ENCODE results near the gene PEX13.

Gene PEX13

DNA sequence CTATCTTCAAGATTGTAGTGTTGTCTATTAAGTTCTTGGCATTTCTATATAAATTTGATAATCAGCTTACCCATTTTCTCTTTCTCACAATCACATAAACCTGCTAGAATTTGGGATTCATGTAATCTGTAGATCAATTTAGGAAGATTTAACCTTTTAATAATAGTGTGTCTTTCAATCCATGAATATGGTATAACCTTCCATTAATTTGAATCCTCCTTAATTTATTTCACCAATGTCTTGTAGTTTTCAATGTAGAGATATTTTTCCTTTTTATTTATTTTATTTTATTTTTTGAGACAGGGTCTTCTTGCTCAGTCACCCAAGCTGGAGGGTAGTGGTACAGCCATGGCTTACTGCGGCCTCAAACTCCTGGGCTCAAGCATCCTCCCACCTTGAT is 68.4 kb downstream of the PEX13 start:
- DNase-seq: no peak

- DNase-seq: no peak
These were observed 72.3 kb downstream of the PEX13 start for GRCh38 chr2:61089797-61090196.

DNA sequence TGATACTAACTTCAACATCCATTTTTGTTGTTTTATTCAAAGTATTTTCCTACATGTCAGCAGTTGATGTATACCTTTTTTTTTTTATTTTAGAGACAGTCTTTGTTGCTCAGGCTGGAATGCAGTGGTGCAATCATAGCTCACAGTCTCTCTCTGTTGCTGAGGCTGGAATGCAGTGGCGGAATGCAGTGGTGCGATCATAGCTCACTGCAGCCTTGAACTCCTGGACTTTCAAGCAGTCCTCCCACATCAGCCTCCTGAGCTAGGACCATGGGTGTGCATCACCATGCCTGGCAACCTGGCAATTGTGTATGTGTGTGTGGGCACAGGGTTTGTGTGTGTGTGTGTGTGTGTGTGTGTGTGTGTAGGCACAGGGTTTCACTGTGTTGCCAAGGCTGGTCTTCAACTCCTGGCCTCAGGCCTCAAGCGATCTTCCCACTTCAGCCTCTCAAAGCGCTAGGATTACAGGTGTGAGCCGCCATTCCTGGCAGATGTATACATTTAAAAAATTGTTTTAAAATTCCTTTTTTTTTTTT is 72.9 kb downstream of the PEX13 start:
- DNase-seq: no peak

DNA sequence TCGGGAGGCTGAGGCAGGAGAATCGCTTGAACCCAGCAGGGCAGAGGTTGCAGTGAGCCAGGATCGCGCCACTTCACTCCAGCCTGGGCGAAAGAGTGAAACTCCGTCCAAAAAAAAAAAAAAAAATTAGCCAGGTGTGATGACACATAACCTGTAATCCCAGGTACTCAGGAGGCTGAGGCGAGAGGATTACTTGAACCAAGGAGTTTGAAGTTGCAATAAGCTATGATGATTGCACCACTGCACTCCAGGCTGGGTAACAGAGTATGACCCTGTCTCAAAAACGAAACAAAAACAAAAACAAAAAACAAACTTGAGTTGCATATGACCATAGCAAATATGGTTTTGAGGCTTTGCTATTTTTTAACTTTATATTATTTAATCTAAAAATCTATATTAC is 74.0 kb downstream of the PEX13 start:
- no peak for DNase-seq

GRCh38 chr2:61096438-61096837 is 78.9 kb downstream of the PEX13 start:
- DNase-seq: no peak

DNA sequence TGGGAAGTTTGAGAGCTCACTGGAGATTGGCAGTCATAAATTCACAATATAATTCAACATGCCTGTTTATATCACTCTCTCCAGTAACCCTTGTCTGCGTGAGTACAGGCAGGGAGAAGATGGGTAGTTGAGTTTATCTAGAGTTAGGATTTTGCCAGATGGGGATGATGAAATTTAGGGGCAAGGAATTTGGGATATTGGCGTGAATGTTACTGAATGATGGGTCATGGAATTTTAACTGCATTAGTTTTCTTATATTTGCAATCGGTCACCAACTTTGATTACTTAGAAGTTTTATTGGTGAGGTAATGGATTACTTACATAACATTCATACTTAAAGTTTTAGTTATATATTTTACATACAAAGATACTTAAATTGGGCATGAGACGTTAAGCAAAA is 83.3 kb downstream of the PEX13 start:
- no peak for DNase-seq

Data from COR-L47 (cell line).